LoVo (cell line): Measurements from ENCODE around the gene ARL6.

Experiments used
- DNase-seq: peaks from one replicate; pipeline ENCODE4 v3.0.0-alpha.2; 2016; ENCODE audit warnings: low spot score

Gene ARL6, protein sequence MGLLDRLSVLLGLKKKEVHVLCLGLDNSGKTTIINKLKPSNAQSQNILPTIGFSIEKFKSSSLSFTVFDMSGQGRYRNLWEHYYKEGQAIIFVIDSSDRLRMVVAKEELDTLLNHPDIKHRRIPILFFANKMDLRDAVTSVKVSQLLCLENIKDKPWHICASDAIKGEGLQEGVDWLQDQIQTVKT

DNA sequence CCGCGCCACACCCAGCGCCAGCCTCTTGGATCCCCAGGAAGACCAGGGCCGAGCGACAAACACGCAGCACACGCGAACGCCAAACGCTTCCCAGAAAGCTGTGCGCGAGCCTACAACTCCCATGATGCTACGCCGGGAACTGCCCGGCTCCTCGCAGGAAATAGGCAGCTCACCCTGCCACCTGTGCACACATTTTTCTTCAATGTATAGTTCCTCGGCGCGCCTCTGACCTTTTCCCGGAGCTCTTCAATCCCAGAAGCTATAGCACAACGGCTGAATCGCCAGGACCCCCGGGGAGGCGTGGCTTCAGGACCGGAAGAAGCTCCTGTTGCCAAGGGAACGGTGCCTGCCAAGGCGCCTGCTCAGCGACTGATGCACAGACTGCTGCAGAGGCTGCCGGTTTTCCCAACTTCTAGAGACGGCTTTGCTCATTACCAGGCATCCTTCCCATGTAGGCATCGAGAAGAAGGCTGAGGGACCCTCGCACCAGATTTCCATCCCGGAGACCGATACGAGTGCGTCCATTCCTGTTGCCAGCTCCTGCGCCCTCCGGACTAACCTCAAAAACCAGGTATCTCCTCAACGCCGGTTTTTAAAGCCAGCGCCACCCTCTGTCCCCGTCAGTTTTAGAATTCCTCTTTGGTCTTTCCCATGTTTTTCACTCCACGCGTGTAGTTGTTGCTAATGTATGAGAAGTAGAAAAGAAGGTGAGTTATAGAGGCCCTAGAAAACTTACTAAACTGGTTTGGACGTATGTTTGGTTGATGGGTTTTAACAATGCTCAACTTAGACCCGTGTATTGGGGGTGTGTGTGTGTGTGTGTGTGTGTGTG, at the start of gene ARL6:
Gene ARL6 (plus strand): TSS at position 352 of the 832 bp plus-strand sequence. CDS start 3,350 bp downstream, outside the sequence.
- peak; percentile 78 for DNase-seq

DNA sequence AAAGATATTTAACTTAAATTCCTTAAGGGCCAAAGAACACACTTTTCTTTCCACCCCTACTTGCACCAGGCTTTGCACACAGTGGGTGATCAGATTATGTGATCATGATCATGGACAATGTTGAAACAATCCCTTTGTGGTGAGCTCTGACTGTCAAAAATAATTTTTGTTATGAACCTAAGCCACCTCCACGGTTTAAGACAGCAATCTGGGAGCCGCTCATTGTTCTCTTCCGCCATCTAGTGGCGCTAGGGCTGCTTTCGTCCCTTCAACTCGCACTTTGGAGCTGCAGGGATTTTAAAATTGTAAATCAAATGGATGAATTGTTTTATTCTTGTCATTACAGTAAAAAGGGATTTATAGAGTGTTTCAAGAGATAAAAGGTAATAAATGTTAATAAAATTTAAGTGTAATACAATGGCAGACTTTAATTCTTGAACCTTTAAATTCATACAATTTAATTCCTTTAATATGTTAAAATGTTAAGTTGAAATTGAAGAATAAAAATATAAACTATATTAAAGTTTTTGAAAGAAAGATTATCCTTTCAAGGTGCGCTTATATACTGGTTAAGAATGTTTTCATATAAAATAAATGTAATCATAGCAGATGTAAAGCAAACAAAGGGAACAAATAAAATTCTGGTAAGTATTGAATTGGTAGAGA, 45.3 kb upstream of the ARL6 start:
- peak; percentile 66 for DNase-seq

DNA sequence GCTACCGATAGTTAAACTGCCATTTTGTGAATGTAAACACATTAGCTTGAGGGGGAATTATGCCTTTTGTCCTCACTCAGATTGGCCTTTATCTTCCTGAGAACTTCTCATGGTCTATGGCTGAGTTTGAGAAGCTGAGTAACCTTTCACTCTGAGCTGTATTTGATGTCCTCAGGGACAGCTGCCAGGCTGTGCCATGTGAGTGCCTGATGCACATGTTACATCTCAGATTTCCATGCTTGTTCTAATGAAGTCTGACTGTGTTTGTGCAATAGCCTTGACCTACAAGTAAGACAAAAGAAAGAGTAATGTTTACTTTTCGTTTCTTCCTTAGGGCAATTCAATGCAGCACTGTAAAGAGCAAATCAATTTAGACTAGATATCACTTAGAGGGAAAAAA, 44.1 kb upstream of the ARL6 start:
- DNase-seq, result no peak

DNA sequence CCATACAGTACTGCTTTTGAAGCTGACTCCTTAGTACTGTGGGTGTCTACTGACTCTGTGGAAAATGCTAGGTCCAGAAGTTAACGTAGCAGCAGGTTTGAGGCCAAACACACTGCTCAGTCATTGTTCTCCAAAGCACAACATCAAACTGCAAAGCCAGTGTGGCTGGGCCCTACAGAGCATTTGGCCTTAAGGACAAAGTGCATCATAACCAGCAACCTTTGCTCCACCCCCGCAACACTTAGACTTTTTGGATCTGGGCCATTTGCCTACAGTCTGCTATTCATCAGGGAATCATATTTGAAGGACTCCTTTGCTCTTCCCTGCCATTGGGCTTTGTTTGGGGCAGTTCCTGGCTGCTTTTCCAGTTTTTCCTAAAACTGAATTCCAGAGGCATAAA, 43.1 kb upstream of the ARL6 start:
- no peak for DNase-seq

DNA sequence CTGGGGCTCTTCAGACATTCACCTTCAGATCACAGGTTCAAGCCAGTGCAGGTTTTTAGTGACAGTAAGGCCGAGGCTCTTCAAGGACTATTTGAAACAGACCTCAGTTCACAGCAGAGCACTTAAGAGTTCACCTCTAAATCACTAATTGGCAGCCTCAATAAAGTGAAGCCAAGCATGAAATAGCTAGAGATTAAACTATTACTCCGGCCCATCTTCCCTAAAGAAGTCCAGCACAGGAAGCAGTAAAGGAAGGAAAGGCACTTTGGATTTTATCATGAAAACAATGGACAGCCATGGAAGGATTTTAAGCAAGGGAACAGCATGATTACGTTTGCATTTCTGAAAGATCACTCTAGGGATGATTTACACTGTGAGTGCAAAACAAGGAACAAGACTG, 27.6 kb upstream of the ARL6 start:
- DNase-seq, result no peak

DNA sequence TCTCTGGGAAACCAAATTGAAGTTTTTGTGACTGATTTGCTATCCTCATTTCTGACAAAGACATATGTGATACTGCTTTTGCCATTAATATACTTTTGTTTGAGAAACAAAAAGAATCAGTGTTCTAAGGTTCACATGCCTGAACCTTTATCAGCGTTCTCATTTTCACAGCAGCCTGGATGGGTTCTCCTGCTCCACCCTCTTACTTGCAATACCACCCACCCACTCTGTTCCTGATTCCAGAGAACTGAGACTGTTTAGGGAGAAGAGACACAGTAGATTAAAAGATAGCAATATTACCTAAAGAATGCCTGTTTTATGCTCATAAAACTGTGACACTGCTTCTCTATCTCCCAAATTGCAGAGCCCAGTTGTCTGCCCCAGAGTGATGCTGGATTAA, 25.8 kb upstream of the ARL6 start:
- no peak for DNase-seq

DNA sequence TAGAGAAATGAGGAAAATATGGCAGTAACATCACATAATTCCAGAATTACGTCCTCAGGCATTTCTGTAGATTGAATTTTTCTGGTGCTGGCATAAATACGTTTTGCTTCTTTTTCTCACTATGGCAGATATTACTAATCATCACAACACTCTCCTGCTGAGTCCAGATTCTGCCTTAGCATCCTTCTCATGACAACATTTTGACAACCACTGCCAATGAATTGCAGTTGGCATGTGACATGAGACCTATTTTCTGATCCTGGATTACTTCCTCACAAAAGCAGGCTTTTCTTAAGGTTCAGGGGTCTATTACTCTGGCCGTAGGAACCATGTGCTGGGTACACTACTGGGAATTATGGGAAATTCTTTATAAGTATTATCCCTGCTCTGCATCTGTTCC, 22.5 kb upstream of the ARL6 start:
- no peak for DNase-seq

DNA sequence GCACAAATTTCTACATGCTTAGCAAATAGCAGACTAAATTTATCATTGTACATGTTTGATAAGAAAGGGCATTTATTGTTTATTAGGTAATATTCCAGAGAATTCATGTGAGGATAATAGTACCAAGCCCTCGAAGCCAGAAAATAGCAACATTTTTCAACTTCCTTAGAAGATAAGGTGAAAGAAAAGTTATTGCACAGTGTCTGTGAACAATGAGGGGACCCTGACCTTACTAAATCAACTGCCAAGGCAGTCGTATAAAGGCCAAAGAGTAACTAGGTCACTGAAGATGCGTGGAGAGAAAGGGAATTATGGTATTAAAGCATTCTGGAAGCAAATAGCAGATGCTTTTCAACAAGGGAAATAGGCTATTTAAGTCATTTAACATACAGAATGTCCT, 20.3 kb upstream of the ARL6 start:
- DNase-seq, result no peak

DNA sequence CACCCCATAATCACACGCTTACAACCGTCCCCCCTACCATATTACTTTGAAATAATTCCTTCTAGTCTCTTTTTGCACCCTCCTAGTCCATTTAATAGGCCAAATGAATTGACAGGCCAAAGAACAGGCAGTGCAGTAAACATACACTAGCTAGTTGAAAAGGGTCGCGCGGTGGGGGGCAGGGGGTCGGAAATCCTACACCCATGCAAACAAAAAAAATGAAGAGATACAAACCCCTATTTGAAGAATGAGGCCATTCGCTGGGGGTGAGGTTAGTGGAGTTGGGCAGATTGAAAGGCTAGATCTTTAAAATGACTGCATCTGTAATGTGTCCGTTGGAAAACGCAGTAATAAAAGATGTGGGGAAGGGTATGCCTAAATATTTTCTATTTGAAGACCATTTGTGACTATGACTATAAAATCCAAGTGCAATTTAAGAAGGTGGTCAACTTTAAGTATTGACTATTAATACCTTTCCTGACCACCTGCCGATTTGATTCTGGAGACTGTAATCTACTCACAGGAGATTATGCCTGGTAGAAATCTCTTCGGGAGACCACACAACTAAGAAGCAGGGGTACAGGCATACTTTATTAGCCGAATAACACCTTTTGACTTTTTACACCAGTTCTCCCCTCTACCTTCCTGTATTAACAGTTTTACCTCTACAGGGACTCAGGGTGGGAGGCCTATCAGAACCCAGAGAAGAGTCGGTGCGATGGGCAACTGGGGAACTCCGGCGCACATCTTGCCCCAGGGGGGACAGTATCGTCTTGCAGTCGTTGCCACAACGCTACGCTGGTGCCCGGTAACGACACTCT, 762 bp upstream of the ARL6 start:
- DNase-seq, result no peak

DNA sequence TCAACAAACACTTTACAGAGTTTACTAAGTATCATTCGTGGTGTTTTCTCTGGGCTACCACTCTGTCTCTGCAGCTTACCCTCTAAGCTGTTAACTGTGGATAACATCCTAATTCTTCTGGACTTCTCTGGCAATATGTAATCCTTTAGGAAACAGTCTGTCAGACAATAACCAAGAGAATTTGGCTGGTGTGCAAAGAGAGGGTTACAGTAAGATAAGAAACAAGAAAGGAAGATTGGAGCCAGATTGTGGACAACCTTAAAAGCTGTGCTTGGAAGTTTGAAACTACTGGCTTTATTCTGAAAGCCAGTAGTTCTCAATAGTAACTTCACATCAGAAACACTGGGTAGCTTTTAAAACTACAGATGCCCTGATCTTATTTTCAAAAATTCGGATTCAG, 778 bp downstream of the ARL6 start:
- DNase-seq, result no peak

DNA sequence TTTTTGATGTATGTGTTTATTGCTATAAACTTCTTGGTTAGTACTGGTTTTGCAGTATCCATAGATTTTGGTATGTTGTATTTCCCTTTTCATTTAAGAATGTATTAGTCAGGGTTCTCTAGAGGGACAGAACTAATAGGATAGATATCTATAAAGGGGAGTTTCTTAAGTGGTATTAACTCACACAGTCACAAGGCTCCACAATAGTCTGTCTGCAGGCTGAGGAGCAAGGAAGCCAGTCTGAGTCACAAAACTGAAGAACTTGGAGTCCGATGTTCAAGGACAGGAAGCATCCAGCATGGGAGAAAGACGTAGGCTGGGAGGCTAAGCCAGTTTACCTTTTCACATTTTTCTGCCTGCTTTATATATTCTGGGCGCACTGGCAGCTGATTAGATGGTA, 8.4 kb downstream of the ARL6 start:
- no peak for DNase-seq

DNA sequence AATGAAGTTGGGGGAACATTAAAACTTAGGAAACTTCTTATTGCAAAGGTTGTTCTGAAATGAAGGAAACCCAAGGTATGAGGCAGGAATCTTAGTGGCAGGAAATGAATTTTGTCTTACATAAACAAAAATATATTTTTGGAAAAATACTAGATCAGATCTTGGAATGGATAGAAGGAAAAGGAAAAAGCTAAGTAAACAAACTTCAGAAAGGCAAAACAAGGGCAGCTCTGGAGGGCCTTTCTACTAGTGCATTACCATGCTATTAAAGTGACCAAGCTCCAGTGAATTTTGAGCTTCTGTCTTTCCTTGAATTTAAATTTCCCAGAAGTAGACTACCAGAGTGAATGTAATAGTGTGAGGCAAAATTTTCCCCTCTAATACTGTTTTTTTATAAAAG, 13.6 kb downstream of the ARL6 start:
- DNase-seq, result no peak

DNA sequence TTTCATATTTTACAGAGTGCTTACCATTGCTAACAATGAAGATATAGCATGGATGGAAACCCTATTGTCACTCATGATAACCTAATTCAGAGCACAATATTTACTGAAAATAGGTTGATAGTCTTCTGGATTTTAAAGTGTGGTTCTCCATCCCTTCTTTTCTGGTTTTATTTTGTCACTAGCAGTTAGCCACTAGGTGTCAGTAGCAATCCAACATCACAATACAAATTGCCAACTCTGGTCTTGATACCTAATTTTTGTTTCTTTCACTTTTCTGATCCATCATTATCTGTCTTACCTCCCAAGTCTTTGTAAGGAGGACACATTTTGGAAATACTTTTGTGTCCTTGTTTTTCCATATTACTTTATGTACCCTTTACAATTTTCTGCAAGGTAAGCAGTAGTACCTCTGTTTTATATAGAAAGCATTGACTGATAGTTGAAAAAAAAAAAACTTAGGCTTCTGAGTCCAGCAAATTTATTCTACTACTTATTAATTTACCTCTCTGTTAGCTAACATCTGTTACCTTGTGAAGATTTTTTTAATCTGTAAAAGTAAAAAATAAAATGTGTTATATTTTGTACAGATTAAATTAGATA, 29.0 kb downstream of the ARL6 start:
- DNase-seq, result peak; percentile 53

DNA sequence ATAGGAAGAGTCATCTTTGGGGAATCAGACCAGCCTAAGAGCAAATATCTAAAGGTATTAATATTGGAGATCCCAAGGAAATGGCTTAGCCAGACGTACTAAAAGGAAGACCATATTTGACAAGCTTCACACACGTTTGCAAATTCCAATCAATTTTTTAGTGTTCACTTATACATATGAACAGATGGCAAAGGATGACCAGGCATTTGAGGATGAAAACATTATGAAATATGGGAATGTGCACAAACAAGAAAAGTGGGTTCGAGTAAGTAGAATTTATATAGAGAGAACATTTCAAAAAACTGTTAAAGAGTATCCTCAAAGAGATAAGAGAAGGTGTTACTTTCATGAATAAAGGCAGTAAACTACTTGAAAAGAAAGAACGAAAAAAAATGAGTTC, 31.4 kb downstream of the ARL6 start:
- DNase-seq, result no peak

DNA sequence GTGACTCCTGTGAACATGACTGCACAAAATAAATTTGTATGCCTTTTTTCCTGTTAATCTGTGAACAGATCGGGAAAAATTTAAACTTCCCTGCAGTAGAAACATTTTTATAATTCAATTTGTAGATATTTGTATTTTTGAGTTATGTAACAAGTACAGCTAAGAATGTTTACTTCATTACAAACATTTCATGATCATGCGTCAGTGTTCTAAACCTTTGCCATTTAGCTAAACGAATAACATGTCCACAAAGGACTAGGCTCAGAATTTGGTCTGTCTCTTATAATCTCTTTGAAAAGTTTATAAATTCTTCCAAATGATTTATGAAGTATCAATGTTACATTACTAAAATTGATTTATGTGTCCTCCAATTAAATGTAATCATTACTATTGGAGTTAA, 39.9 kb downstream of the ARL6 start:
- no peak for DNase-seq

DNA sequence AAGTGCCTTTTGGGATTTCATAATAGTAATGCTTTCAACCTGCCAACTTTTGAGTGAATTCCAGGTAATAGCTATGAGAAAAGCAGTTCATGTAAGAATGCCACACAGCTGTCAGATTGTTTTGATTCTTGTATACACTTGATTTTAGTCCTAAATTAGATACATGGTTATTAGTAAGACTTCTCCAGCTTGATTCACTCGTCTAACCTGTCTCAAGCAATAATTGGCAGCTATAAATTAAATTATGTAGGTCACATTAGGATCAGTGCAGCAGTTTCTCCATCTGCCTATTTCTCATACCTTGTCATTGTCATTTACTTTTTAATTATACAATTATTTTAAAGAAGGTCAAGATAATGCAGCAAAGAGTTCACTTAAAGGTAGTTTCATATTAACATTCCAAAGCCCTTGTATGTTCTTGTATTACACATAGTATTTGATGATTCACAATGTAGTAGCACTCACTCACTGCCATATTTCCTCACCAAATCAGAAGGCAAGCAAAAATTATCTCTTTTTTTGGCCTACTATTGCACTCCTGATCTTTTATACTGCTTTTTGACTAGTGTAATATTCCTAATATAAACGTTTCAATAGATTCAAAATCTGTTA, 46.3 kb downstream of the ARL6 start:
- DNase-seq, result no peak

DNA sequence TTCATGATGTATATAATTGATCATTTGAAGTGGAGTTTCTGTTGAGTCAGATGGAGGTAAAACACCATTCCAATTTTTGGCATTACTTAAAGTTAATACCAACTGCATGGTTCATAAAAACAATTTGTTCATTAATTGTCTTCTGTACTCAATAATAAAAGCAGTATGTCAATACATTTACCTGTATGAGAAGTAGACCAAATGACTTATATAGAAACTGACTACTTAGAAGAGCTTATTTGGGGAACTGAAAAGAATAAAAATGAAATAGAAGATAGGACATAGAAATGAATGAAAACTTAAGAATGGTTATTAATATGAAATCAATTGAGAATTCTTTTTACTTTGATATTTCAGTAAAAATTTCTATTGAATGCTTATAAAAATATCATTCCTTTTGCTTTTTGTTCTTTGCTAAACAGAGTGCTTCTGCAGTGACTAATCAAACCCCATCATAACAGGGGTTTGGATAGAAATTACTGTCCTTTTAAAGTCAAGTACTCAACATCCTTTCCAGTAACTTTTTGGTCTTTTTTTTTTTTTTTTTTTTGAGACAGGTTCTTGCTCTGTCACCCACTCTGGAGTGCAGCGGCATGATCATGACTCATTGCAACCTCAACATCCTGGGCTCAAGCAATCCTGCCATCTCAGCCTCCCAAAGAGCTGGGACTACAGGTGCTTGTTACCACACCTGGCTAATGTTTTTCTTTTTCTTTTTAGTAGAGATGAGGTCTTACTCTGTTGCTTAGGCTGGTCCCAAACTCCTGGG, 50.8 kb downstream of the ARL6 start:
- DNase-seq, result no peak

DNA sequence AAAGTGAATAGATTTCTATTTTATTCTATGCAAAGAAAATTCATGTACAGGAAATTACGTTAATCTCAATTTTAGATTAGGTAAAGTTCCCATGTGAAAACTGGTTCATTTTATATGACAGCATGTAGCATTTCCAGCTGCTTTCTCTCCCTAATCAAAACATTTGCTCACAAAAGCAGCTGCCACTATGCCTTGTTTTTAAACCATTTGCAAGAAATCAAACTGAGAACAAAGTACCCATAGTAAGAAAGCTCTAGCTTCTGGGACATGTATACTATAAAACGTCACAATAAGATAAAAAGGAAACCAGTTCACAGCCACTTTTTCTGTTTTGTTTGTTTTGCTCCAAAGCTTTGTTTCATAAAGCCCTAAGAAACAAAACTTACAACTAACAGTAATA, 52.3 kb downstream of the ARL6 start:
- DNase-seq, result no peak

DNA sequence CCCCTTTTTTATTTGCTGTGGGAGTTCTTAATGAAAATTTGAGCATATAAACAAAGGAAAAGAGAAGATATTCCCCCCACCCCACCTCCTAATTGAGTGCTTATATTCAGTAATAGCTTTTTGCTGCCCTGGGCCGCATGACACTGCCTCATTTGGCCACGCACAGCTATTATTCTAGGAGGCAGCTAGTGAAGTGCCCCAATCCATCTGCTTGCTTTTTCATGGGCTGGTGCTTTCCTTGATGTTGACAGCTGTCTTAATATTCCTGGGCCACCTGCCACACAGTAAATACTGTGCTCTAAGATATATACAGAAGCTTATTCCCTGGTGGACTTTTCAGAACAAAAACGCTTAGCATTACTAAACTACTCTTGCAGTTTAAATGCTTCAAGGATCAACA, 53.4 kb downstream of the ARL6 start:
- no peak for DNase-seq

DNA sequence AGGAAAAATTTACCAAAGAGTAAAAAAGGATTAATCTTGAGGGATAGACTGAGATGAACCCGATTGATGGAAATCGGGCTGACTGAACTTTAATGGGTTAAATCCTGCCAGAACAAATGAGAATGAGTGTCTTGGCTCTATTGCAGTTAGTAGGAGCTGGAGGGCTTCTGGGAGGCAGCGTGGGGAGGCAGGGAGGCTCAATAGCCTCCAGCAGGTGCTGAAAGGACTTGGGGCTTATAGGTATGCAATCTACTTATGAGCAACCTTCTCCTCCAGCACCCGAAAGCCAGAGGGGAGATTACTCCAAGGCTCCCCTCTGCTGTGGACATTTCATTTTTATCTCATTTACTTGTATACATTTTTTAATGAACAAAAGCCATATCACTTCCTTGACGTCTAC, 56.2 kb downstream of the ARL6 start:
- no peak for DNase-seq

DNA sequence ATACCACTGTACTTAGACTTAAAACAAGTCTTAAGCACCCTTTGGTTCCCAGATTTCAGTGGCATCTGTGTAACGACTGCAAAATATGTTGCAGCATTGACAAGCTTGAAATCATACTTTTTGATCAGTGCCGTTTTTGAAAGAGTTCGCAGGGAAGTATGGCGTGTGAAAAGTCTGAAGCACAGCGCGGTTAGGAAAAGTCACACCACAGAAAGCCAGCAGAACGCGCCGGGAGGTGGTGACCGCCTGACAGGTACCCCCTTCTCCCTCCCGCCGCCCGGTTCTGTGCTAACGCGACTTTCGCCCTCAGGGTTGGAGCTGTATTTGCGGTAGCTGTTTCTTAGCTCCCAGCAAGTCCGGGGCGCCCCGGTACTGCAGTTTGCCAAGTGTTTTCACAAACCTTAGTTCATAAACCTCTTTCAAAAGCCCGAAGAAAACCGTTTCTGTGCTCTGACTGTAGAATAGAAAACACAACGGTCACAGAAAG, 56.8 kb downstream of the ARL6 start:
- DNase-seq, result peak; percentile 1
